IMR-90 (cell line): Measurements from ENCODE around the gene WFDC13. TPM values are rescaled to one million over a fixed set of nuclear protein-coding genes. Genes with fewer than 3 reads are reported as not detected.

Experiments
- ATAC-seq: fragments of 200-7000 bp; cut with Tn5 transposase; 2 replicates; pipeline ENCODE4 v1.9.1; 2020; ENCODE audit warnings: low read depth, mild to moderate bottlenecking, moderate library complexity
- BruUV-seq: library from RNA; stranded (reverse); fragments of 400-500 nt; replicated peaks from 2 replicates; lab custom pipeline; 2021; lab: Mats Ljungman, UMichigan
- CTCF ChIA-PET: fragments of 300-600 bp; formaldehyde crosslinking; extraction: SDS; loops from one replicate; lab custom pipeline; 2021; ENCODE audit warnings: antibody characterized with exemption; lab: Yijun Ruan, JAX
- POLR2A ChIA-PET: fragments of 300-600 bp; sonication (Branson Sonifier 250); formaldehyde crosslinking; loops from one replicate; lab custom pipeline; 2022; ENCODE audit warnings: antibody characterized with exemption; ENCODE audit not compliant: unreplicated experiment; lab: Charles Lee
- DNase-seq: peaks from one replicate; pipeline ENCODE4 v3.0.0; 2013
- H2AFZ ChIP-seq: replicated peaks from 2 replicates; pipeline ENCODE3; 2013; ENCODE audit warnings: low read length, mild to moderate bottlenecking; ENCODE audit not compliant: poor library complexity
- H2AK5ac ChIP-seq: 2 replicates; pipeline ENCODE4 v1.6.1; 2013; ENCODE audit warnings: low read depth, low read length, inconsistent platforms
- H2AK9ac ChIP-seq: replicated peaks from 2 replicates; pipeline ENCODE3; 2013; ENCODE audit warnings: mild to moderate bottlenecking, low read depth, low read length, moderate library complexity; ENCODE audit not compliant: poor library complexity
- H2BK120ac ChIP-seq: 2 replicates; pipeline ENCODE4 v1.6.1; 2013; ENCODE audit warnings: low read depth, low read length, inconsistent platforms
- H2BK15ac ChIP-seq: 3 replicates; pipeline ENCODE4 v1.6.1; 2013; ENCODE audit warnings: low read depth, low read length, inconsistent platforms
- H2BK20ac ChIP-seq: 2 replicates; pipeline ENCODE4 v1.6.1; 2013; ENCODE audit warnings: low read depth, mild to moderate bottlenecking, inconsistent platforms, low read length, moderate library complexity
- H2BK5ac ChIP-seq: 2 replicates; pipeline ENCODE4 v1.6.1; 2013; ENCODE audit warnings: mild to moderate bottlenecking, low read depth, low read length, inconsistent platforms; ENCODE audit not compliant: poor library complexity, severe bottlenecking
- H3K14ac ChIP-seq: replicated peaks from 2 replicates; pipeline ENCODE4 v1.6.1; 2013; ENCODE audit warnings: low read depth, low read length, inconsistent platforms
- H3K18ac ChIP-seq: 2 replicates; pipeline ENCODE4 v1.6.1; 2013; ENCODE audit warnings: low read depth, low read length, control low read depth
- H3K23ac ChIP-seq: 2 replicates; pipeline ENCODE4 v1.6.1; 2013; ENCODE audit warnings: low read depth, low read length, inconsistent platforms
- H3K27ac ChIP-seq: 2 replicates; pipeline ENCODE4 v1.5.1; 2013; ENCODE audit warnings: mild to moderate bottlenecking, control low read depth, low read length; ENCODE audit not compliant: insufficient read depth
- H3K27me3 ChIP-seq: 2 replicates; pipeline ENCODE4 v1.6.1; 2013; ENCODE audit warnings: low read length; ENCODE audit not compliant: control insufficient read depth, insufficient read depth
- H3K36me3 ChIP-seq: 2 replicates; pipeline ENCODE4 v1.6.1; 2013; ENCODE audit warnings: low read length, mixed read lengths; ENCODE audit not compliant: control insufficient read depth, insufficient read depth
- H3K4ac ChIP-seq: 2 replicates; pipeline ENCODE4 v1.6.1; 2013; ENCODE audit warnings: low read depth, low read length, inconsistent platforms
- H3K4me1 ChIP-seq: 2 replicates; pipeline ENCODE4 v1.6.1; 2013; ENCODE audit warnings: low read length, mixed read lengths; ENCODE audit not compliant: control insufficient read depth, insufficient read depth
- H3K4me2 ChIP-seq: 2 replicates; pipeline ENCODE4 v1.6.1; 2013; ENCODE audit warnings: low read depth, mild to moderate bottlenecking, control low read depth, low read length, moderate library complexity
- H3K4me3 ChIP-seq: 2 replicates; pipeline ENCODE4 v1.5.1; 2013; ENCODE audit warnings: low read depth, mild to moderate bottlenecking, control low read depth, low read length, moderate library complexity; ENCODE audit not compliant: insufficient read depth
- H3K56ac ChIP-seq: 2 replicates; pipeline ENCODE4 v1.6.1; 2013; ENCODE audit warnings: low read length, inconsistent platforms; ENCODE audit not compliant: insufficient read depth; ENCODE audit errors: extremely low read depth
- H3K79me1 ChIP-seq, 2 experiments: 2 replicates each; pipeline ENCODE4 v1.6.1; 2013; ENCODE audit warnings: low read length in 2 of 2, inconsistent platforms in 1 of 2, low read depth in 1 of 2
- H3K9ac ChIP-seq: 2 replicates; pipeline ENCODE4 v1.6.1; 2013; ENCODE audit warnings: low read depth, low read length, control low read depth
- H3K9me1 ChIP-seq: 2 replicates; pipeline ENCODE4 v1.6.1; 2013; ENCODE audit warnings: low read length, inconsistent platforms; ENCODE audit not compliant: insufficient read depth
- H3K9me3 ChIP-seq: 2 replicates; pipeline ENCODE4 v1.6.1; 2013; ENCODE audit warnings: low read length; ENCODE audit not compliant: control insufficient read depth, insufficient read depth
- H4K20me1 ChIP-seq: 2 replicates; pipeline ENCODE4 v1.6.1; 2013; ENCODE audit warnings: low read length, inconsistent platforms; ENCODE audit not compliant: insufficient read depth
- H4K5ac ChIP-seq: 2 replicates; pipeline ENCODE4 v1.6.1; 2013; ENCODE audit warnings: mild to moderate bottlenecking, low read depth, low read length, control low read depth
- H4K8ac ChIP-seq, 2 experiments: 2 replicates each; pipeline ENCODE4 v1.6.1; 2013; ENCODE audit warnings: low read depth in 2 of 2, low read length in 2 of 2, control low read depth in 1 of 2, inconsistent platforms in 1 of 2
- H4K91ac ChIP-seq: 2 replicates; pipeline ENCODE4 v1.6.1; 2013; ENCODE audit warnings: low read depth, low read length, inconsistent platforms; ENCODE audit not compliant: insufficient read depth
- BHLHE40 ChIP-seq: fragments of 150-350 bp; IDR thresholded peaks from 2 replicates; pipeline ENCODE4 v1.6.1; 2016; ENCODE audit warnings: mild to moderate bottlenecking, low read depth, low read length
- CEBPB ChIP-seq: IDR thresholded peaks from 2 replicates; pipeline ENCODE4 v1.6.1; 2012; ENCODE audit warnings: low read depth, low read length, improper control_type of control experiment
- NFE2L2 ChIP-seq: fragments of 150-350 bp; IDR thresholded peaks from 2 replicates; pipeline ENCODE4 v1.6.1; 2016; ENCODE audit warnings: low read depth, mild to moderate bottlenecking, low read length
- POLR2A ChIP-seq: IDR thresholded peaks from 2 replicates; pipeline ENCODE4 v1.6.1; 2012; ENCODE audit warnings: mild to moderate bottlenecking, low read depth, low read length
- RAD21 ChIP-seq: IDR thresholded peaks from 2 replicates; pipeline ENCODE4 v1.6.1; 2012; ENCODE audit warnings: low read length, improper control_type of control experiment
- RFX5 ChIP-seq: IDR thresholded peaks from 2 replicates; pipeline ENCODE4 v1.8.0; 2012; ENCODE audit warnings: low read depth, mild to moderate bottlenecking, low read length, moderate library complexity
- USF2 ChIP-seq: fragments of 150-350 bp; IDR thresholded peaks from 2 replicates; pipeline ENCODE4 v1.6.1; 2017; ENCODE audit warnings: mild to moderate bottlenecking, antibody characterized with exemption, low read length, low read depth
- dilution Hi-C: fragments of 300-500 bp; cut with HindIII; formaldehyde crosslinking; loops from one replicate; pipeline ENCODE4 v1.14.3; 2018; ENCODE audit warnings: low sequenced_read_pairs; ENCODE audit not compliant: unreplicated experiment
- in situ Hi-C: fragments of 300-500 bp; cut with MboI; formaldehyde crosslinking; loops from 3 replicates; pipeline ENCODE4 v1.14.3; 2019; ENCODE audit warnings: low sequenced_read_pairs, inconsistent platforms, mixed read lengths
- intact Hi-C: fragments of 100-400 bp; cut with micrococcal nuclease; formaldehyde crosslinking; loops from 2 replicates; pipeline ENCODE4 v1.10.0; 2022
- polyA plus RNA-seq, 3 experiments: library from polyadenylated mRNA; depleted of rRNA; stranded (reverse); fragments of >200 nt; gene quantifications; 2 replicates each; pipeline ENCODE4 v1.2.3, GENCODE V29; 2012; ENCODE audit warnings: low replicate concordance in 1 of 3
- total RNA-seq: library from RNA; depleted of rRNA; stranded (reverse); fragments of >200 nt; gene quantifications from 2 replicates; pipeline ENCODE4 v1.2.3, GENCODE V29; 2012

WFDC13 gene
- total and polyA plus RNA-seq, 2 of the 4 experiments (the other 2 are of a cell fraction), result not detected

DNA sequence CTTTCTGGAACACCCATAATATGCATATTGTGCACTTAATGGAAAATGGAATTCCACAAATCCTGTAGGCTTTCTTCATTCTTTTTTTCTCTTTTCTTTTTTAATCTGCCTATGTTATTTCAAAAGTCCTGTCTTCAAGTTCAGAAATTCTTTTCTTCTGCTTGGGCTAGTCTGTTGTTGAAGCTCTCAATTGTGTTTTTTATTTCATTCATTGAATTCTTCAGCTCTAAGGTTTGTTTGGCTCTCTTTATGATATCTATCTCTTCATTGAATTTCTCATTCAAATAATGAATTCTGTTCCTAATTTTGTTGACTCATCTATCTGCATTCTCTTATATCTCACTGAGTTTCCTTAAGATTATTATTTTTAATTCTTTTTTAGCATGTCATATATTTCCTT lies 30.4 kb downstream of the WFDC13 start:
- Histone ChIP-seq H3K27ac (no peak overlapping the region), H3K9me1 (no peaks in the 10 kb centered on the region), H3K23ac (no peak overlapping the region), H2AFZ (no peak overlapping the region), H4K8ac (no peak overlapping the region), H3K27me3 (no peaks in the 10 kb centered on the region), H3K14ac (no peak overlapping the region), H2BK20ac (no peak overlapping the region), H3K9ac (no peak overlapping the region), H2AK9ac (no peak overlapping the region), H3K18ac (no peak overlapping the region), H4K5ac (no peak overlapping the region), H3K4ac (no peak overlapping the region), H4K20me1 (no peaks in the 10 kb centered on the region), H3K4me3 (no peak overlapping the region), H3K36me3 (no peaks in the 10 kb centered on the region), H3K9me3 (0 out of 2 replicates have a peak, but pooled peaks cover 2% of the 10 kb centered on the region), H2BK15ac (no peak overlapping the region), H2AK5ac (no peak overlapping the region), H3K4me1 (no peaks in the 10 kb centered on the region), H4K91ac (no peak overlapping the region), H2BK120ac (no peak overlapping the region), H2BK5ac (no peak overlapping the region), H3K79me1 (no peaks in the 10 kb centered on the region), H3K4me2 (no peak overlapping the region), H3K56ac (no peak overlapping the region)
- in situ Hi-C loops (no loop called here), intact Hi-C loops (no loop called here), dilution Hi-C loops (no loop called here)
- ChIA-PET CTCF (no interaction called here), POLR2A (no interaction called here)
- TF ChIP-seq RFX5 (no peak), USF2 (no peak), BHLHE40 (no peak), CEBPB (no peak), NFE2L2 (no peak), POLR2A (no peak), RAD21 (no peak)
- ATAC-seq (no peak), DNase-seq (no peak)
- BruUV-seq, result no TSS peak
